Glomerular visceral epithelial cell (primary cell): ENCODE data around the gene DCDC2C.

Source experiments
- DNase-seq: peaks from one replicate; pipeline ENCODE4 v3.0.0-alpha.2; 2016; ENCODE audit errors: extremely low spot score

The DCDC2C gene

GRCh38 chr2:3827673-3828575 is 124.5 kb downstream of the DCDC2C start:
- no peak for DNase-seq

- DNase-seq, result no peak
These were observed 127.4 kb downstream of the DCDC2C start for GRCh38 chr2:3830796-3831195.

GRCh38 chr2:3837086-3837485 is 133.7 kb downstream of the DCDC2C start:
- no peak for DNase-seq

GRCh38 chr2:3838348-3838747 is 135.0 kb downstream of the DCDC2C start:
- no peak for DNase-seq

GRCh38 chr2:3839476-3839875 is 136.1 kb downstream of the DCDC2C start:
- DNase-seq, result no peak

GRCh38 chr2:3840611-3841155 is 137.3 kb downstream of the DCDC2C start:
- DNase-seq, result no peak

GRCh38 chr2:3847397-3848052 is 144.2 kb downstream of the DCDC2C start:
- no peak for DNase-seq

GRCh38 chr2:3848776-3849175 is 145.4 kb downstream of the DCDC2C start:
- no peak for DNase-seq

GRCh38 chr2:3849213-3849612 is 145.8 kb downstream of the DCDC2C start:
- DNase-seq, result no peak

- no peak for DNase-seq
These were observed 154.2 kb downstream of the DCDC2C start for GRCh38 chr2:3857576-3857975.

GRCh38 chr2:3864943-3865865 is 161.8 kb downstream of the DCDC2C start:
- DNase-seq, result no peak

- DNase-seq, result no peak
These were observed 164.1 kb downstream of the DCDC2C start for GRCh38 chr2:3867469-3867868.

GRCh38 chr2:3868012-3868805 is 164.8 kb downstream of the DCDC2C start:
- no peak for DNase-seq

GRCh38 chr2:3870222-3870621 is 166.8 kb downstream of the DCDC2C start:
- no peak for DNase-seq

GRCh38 chr2:3871002-3871401 is 167.6 kb downstream of the DCDC2C start:
- DNase-seq, result no peak

- no peak for DNase-seq
These were observed 169.1 kb downstream of the DCDC2C start for GRCh38 chr2:3872451-3872850.

GRCh38 chr2:3873899-3874298 is 170.5 kb downstream of the DCDC2C start:
- no peak for DNase-seq

- DNase-seq, result no peak
These were observed 172.8 kb downstream of the DCDC2C start for GRCh38 chr2:3876221-3876620.

GRCh38 chr2:3876685-3877084 is 173.3 kb downstream of the DCDC2C start:
- no peak for DNase-seq

- DNase-seq, result no peak
These were observed 182.6 kb downstream of the DCDC2C start for GRCh38 chr2:3885629-3886628.
